DND-41 (cell line): Measurements from ENCODE around the gene TMEM248.

Source experiments
- CTCF ChIP-seq: IDR thresholded peaks from 2 replicates; pipeline ENCODE4 v1.5.1; 2012; ENCODE audit warnings: borderline replicate concordance, low read length, moderate library complexity, mild to moderate bottlenecking; ENCODE audit not compliant: poor library complexity, severe bottlenecking; ENCODE audit errors: extremely low read depth
- EZH2 ChIP-seq: IDR thresholded peaks from 3 replicates; pipeline ENCODE4 v1.6.1; 2012; ENCODE audit warnings: borderline replicate concordance, low read depth, mild to moderate bottlenecking, moderate library complexity, low read length, inconsistent platforms; ENCODE audit not compliant: severe bottlenecking

GRCh38 chr7:66950311-66950710, 29.3 kb downstream of the TMEM248 start:
- TF ChIP-seq CTCF (no peak), EZH2 (no peak)
